Thoracic aorta endothelial cell (primary cell): ENCODE measurements around the gene RTP5. TPM values are rescaled to one million over a fixed set of nuclear protein-coding genes. Genes with fewer than 3 reads are reported as not detected.

Experiments
- total RNA-seq: library from RNA; depleted of rRNA; stranded (reverse); fragments of >200 nt; gene quantifications from 2 replicates; pipeline ENCODE4 v1.2.3, GENCODE V29; 2012

RTP5 gene
- total RNA-seq = not detected in 2 replicates

GRCh38 chr2:241869087-241869961 is at the start of gene RTP5:
Gene RTP5 (plus strand): TSS chr2:241869729. CDS start chr2:241869757, 28 bp downstream.

GRCh38 chr2:241858206-241859016 is 11.1 kb upstream of the RTP5 start, which contains the start of gene PDCD1:
Gene PDCD1 (minus strand): TSS chr2:241858894. CDS start chr2:241858838, 56 bp downstream.

Other genes with a start within 250 kb of the RTP5 start
- gene THAP4, start 232.6 kb upstream of the RTP5 start, total RNA-seq = 34.8 and 45.0 TPM in 2 replicates
- gene ATG4B, start 232.0 kb upstream of the RTP5 start, total RNA-seq = 49.3 and 52.5 TPM in 2 replicates
- gene DTYMK, start 182.9 kb upstream of the RTP5 start, total RNA-seq = 60.6 and 64.4 TPM in 2 replicates
- gene ING5, start 167.7 kb upstream of the RTP5 start, total RNA-seq = 18.0 and 19.3 TPM in 2 replicates
- gene D2HGDH, start 135.1 kb upstream of the RTP5 start, total RNA-seq = 9.2 and 10.1 TPM in 2 replicates
- gene GAL3ST2, start 92.9 kb upstream of the RTP5 start, total RNA-seq = not detected in 2 replicates
- not detected in 2 replicates for gene NEU4, start 60.5 kb upstream of the RTP5 start, total RNA-seq
- not detected in 2 replicates for gene PDCD1, start 10.8 kb upstream of the RTP5 start, total RNA-seq